ENCODE data around the gene GIT2.

GRCh38 chr12:109988274-109988673, 7.9 kb downstream of the GIT2 start:
- TF ChIP-seq, protein P1, sequence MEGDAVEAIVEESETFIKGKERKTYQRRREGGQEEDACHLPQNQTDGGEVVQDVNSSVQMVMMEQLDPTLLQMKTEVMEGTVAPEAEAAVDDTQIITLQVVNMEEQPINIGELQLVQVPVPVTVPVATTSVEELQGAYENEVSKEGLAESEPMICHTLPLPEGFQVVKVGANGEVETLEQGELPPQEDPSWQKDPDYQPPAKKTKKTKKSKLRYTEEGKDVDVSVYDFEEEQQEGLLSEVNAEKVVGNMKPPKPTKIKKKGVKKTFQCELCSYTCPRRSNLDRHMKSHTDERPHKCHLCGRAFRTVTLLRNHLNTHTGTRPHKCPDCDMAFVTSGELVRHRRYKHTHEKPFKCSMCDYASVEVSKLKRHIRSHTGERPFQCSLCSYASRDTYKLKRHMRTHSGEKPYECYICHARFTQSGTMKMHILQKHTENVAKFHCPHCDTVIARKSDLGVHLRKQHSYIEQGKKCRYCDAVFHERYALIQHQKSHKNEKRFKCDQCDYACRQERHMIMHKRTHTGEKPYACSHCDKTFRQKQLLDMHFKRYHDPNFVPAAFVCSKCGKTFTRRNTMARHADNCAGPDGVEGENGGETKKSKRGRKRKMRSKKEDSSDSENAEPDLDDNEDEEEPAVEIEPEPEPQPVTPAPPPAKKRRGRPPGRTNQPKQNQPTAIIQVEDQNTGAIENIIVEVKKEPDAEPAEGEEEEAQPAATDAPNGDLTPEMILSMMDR (IDR thresholded peaks at IDR 0.05; ENCODE audit: low read length), result no peak
- TF ChIP-seq EZH2 (optimal IDR thresholded peaks at IDR 0.05; ENCODE audit: low read depth, low read length) (no peak), EZH2phosphoT487 (IDR thresholded peaks at IDR 0.05; ENCODE audit: low read length) (no peak)

Data from MM.1S (cell line).